GM15510 (cell line): ENCODE measurements around the gene JAK3.

Experiments used
- POLR2A ChIP-seq: IDR thresholded peaks from 3 replicates; pipeline ENCODE4 v1.6.1; 2011; ENCODE audit warnings: borderline replicate concordance; ENCODE audit not compliant: insufficient read length; ENCODE audit errors: extremely low read depth

JAK3 gene

DNA sequence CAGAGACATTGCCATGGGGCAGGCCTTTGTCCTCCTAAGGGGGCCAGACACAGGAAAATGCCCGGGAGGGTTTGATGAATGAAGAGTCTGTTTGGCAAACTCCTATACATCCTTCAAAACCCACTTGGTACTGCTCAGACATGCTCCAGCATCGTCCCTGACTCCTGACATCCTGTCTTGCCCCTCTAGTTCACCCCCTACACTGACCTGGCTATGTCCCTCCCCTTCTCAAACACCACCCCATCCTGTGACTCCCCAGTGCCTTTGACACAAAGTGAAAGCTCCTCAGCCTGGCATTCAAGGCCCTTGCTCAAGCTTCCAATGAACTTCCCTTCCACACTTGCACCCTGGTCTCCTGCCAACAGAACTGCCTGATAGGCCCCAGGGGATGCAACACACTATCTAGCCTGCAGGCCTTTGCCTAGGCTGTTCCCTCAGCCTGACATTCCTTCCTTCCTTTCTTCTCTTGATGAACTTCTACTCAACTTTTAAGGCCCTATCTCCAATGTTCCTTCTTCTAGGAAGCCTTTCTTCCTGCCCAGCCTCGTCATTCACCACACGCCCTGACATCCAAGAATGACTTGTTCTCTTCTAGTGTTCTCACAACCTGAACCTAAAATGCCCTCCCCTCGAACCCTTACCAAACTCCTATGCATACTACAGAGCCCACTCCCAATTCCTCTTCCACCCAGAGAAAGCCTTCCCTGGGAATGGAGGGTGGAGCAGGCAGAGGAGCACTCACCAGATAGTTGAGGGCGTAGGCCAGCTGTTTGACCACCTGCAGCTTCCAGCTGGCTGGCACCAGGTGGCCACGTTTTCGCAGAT, 12.4 kb downstream of the JAK3 start:
- TF ChIP-seq POLR2A: no peak

DNA sequence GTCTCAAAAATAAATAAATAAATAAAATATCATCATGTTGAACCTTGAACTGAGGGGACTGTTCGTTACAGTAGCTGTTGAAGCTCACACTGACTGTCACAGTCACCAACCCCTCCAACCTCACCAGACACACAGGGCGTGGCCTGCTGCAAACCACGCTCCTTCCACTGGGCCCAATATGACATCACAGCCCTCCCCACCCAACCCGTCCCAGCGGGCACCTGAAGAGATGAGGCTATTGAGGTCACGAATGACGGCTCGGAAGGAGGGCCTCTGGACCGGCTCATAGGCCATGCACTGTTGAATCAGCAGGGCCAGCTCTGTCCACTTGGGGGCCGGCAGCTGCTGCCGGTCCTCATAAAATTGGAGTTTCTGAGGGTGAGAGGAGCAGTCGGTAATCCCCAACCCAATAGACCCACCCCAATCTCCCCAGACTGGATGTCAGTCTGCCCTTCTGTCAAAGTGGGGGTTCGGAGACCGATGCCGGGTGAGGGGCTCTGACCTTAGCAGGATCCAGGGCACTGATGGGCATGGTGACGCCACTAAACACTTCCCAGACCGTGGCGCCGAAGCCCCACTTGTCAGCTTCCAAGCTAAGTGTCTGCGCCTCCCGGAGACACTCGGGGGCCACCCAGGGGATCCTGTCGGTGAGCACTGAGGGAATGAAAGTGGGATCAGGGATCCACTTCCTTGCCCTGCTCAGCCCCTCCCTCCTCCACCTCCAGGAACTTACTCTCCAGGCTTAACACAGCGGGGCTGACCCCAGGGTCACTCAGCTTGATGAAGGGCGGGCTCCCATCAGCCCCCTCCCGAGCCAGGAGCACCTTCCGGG, 13.2 kb downstream of the JAK3 start:
- no peak for TF ChIP-seq POLR2A

DNA sequence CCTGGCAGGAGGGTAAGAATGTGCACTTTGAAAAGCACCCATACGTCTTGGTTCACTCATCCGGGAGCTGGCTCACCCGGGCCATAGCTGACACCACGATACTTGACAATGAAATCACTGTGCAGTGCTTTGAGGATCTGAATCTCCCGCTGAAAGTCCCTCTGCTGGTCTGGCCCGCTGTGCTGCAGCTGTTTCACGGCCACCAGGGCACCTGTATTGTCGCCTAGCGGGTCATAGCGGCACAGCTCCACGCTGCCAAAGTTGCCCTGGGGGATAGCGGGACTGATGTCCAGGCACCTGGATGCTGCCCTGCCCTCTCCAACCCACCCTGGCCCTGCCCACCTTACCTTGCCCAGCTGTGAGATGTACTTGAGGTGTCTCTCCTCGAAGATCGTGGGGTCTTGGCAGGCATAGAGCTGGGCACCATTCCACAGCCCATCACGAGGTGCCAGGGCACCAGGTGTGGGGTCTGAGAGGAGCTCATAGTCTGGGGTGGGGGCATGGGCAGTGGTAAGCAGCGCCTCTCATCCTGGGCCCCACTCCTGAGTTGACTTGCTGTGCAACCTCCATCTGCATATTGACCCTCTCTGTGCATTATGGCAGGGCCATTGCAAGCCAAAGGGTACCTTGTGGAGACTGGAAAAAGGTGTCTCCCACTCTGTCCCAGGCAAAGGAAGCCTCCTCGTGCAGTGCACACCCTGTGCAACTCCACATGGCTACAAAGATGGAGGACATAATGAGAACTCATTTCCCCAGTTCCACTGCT, 15.2 kb downstream of the JAK3 start:
- no peak for TF ChIP-seq POLR2A

DNA sequence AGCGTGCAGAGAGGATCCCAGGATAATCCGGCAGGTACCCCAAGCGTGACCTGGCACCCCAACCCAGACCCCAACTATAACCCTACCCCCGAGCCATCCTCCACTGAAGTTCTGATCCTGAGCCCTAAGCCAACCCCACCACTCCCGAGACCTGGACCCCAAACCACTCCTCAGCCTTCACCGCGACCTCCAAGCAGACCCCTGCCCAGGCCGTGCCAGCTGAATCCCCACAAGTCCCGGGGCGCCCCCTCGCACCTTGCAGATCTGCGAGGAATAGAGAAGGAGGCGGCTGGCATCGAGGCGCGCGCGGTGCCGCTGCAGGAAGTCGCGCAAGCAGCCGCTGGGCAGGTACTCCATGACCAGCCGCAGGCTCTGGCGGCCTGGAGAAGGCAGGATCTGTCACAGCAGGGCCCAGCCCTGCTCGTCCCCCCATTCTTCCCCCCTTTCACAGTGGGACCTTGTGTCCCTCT, 16.3 kb downstream of the JAK3 start:
- no peak for TF ChIP-seq POLR2A

DNA sequence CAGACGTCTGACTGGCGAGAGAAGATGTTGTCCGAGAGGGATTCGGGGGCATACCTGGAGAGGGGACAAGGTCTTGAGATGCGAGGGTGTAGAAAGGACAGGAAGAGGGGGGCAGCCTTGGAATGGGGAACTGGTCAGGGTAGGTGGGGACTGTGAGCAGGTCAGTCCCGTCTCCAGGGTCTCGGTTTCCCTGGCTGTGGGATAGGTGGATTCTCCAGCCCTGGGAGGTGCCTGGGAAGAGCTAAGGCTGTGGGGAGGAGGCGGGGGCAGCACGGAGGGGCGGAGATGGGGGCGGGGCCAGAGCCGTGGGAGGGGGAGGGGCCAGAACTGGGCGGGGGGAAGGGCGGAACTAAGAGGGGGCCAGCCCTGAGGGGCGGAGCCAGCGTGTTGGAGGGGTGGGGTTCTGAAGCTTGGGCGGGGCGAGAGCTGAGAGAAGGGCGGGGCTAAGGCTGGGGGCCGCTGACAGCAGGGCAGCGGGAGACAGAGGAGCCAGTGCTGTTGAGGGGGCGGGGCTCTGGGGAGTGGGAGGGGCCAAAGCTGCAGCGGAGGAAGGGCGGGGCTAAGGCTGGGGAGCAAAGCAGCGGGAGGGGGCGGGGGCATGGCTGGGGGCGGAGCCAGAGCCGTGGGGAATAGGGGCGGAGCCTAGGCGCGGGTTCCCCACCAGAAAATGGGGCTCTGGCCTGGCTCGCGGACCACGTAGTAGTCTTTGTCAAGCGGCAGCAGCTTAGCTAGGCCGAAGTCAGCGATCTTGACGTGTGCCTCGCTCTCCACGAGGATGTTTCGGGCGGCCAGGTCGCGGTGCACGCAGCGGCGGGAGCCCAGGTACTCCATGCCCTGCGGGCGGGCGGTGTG, 17.0 kb downstream of the JAK3 start:
- no peak for TF ChIP-seq POLR2A

DNA sequence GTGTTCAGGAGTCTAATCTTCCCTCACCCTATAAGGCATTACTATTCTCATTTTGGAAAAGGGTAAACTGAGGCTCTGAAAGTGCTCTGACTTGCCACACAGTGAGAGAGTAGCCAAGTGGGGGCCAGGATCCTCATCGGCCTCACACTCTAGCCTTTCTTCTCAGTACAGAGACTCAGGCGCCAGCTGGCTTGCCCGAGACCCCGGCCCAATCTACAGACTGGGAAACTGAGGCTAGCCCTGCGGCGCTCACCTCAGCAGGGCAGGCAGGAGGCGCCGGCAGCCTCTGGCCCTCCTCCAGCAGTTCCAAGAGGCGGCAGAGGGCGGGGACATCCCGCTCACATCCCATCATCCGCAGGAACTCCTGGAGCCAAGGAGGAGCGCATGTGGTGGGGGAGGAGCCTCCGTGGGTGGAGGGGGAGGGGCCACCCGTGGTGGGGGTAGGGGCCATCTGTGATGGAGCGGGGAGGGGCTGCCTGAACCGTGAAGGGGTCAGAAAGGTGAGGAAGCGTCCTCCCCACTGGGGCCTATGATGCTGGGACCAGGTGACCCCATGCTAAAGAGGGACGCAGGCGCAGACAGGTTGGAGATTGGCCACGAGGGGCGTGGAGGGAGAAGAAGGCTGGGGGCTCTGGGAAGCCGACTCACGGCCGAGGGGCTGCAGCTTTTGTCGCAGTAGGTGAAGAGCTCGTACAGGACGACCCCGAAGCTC, 17.8 kb downstream of the JAK3 start:
- no peak for TF ChIP-seq POLR2A

DNA sequence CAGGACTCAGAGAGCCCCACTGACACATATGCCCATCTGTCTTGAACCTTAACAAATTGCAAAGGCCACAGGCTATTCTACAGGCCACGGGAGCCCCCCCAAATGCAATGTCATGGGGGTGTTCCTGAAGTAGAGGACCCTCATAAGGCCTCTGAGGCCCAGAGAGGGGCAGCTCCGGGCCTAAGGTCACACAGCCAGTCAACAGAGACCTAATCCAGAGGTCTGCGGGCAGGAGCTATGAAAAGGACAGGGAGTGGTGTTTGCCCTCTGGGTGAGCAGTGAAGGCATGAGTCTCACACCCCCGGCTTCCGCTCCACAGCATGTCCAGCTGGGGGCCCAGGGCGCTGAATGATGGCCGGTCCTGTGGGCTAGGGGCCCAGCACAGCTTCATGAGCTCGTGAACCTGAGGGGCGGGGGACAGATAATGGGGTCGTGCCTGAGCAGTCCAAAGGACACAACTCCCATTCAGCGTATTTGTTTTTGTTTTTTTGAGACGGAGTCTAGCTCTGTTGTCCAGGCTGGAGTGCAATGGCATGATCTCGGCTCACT, 21.2 kb downstream of the JAK3 start:
- TF ChIP-seq POLR2A: no peak

DNA sequence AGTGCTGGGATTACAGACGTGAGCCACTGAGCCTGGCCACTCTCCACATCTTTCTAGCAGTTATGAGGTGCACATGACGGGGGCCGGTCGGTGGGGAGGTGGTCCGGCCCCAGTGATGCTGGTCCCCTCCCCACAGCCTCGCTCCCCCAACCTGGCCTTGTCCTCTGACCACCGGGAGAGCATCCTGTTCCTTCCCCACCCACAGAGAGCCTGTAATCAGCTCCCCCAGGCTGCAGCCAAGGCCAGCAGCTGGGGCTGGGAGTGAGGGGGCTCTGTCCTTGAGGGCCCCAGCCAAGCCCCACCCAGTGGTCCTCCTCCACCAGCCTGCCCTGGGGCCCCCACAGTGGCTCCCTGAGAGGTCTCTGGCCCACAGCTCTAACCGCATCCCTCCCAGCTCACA, 23.4 kb downstream of the JAK3 start:
- no peak for TF ChIP-seq POLR2A

DNA sequence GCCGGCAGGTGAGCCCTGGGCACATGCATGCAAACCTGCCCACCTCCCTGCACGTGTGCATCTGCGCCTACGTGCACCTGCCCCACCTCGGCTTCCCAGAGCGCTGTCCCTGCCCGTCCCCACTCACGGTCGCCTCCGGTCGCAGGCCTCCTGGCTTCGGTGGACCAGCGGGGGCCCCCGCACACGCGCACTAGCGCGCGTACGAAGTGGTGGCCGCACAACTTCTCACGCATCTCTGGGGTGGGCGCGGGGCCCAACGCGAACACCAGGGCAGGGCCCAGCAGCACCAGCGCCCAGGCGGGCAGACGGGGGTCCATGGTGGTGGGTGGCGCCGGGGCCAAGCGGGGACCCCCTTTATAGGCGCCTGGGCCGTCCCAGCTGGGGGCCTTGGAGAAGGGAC, 26.6 kb downstream of the JAK3 start, which contains the start of gene INSL3:
Gene INSL3 (minus strand): TSS at position 330 of the 400 bp plus-strand sequence. CDS start 13 bp downstream, at position 317.
- no peak for TF ChIP-seq POLR2A

DNA sequence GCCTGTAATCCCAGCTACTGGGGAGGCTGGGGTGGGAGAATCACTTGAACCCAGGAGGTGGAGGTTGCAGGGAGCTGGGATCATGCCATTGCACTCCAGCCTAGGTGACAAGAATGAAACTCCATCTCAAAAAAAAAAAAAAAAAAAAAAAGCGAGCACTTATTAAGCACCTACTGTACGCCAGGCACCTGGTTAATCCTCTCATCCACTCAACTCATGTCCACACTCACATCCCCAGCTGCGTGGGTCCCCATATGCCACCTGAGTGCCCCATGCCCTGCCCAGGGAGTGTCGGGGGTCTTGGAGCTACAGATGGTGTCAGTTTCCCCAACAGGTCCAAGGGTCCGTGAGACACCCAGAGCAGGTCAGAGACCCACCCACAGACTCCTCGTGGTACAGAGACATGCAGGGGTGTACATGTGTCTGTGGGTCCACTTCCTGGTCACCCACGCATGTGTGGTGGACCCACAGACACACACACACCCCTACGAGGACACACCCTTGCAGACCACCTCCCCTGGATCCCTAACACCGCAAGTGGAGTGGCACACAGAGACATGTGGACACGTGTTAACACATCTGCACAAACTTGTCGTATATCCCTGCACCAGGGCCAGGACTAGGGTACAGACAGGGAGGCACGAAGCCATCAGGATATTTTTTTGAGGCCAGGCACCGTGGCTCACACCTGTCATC, 30.0 kb downstream of the JAK3 start:
- TF ChIP-seq POLR2A: no peak

DNA sequence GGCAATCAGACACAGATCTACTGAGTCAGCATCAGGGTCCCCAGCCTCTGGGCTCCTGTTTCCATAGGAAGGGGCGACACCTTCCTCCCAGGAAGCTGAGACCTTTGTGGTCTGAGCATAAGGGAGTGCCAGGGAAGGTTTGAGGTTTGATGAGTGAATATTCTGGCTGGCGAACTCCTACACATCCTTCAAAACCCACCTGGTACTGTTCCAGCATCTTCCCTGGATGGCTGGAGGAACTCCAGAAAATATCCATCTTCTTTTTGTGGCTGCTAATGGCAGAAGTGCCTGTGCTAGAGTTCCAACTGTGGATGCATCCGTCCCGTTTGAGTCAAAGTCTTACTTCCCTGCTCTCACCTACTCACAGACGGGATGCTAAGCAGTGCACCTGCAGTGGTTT, 35.7 kb downstream of the JAK3 start:
- TF ChIP-seq POLR2A: no peak

DNA sequence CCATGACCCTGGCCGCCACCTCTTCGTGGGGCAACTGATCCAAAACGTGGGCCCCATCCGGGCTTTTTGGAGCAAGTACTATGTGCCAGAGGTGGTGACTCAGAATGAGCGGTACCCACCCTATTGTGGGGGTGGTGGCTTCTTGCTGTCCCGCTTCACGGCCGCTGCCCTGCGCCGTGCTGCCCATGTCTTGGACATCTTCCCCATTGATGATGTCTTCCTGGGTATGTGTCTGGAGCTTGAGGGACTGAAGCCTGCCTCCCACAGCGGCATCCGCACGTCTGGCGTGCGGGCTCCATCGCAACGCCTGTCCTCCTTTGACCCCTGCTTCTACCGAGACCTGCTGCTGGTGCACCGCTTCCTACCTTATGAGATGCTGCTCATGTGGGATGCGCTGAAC, 36.1 kb downstream of the JAK3 start:
- no peak for TF ChIP-seq POLR2A
